ENCODE measurements around the gene MPO. TPM values are rescaled to one million over a fixed set of nuclear protein-coding genes. Genes with fewer than 3 reads are reported as not detected.

The MPO gene
- total RNA-seq, 6 experiments from 2014 or later, result 0.26 to 4.2 (median 1.9) TPM; not detected in 2

- ATAC-seq, result no peak
- TF ChIP-seq, protein P1, sequence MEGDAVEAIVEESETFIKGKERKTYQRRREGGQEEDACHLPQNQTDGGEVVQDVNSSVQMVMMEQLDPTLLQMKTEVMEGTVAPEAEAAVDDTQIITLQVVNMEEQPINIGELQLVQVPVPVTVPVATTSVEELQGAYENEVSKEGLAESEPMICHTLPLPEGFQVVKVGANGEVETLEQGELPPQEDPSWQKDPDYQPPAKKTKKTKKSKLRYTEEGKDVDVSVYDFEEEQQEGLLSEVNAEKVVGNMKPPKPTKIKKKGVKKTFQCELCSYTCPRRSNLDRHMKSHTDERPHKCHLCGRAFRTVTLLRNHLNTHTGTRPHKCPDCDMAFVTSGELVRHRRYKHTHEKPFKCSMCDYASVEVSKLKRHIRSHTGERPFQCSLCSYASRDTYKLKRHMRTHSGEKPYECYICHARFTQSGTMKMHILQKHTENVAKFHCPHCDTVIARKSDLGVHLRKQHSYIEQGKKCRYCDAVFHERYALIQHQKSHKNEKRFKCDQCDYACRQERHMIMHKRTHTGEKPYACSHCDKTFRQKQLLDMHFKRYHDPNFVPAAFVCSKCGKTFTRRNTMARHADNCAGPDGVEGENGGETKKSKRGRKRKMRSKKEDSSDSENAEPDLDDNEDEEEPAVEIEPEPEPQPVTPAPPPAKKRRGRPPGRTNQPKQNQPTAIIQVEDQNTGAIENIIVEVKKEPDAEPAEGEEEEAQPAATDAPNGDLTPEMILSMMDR (IDR thresholded peaks at IDR 0.05), result no peak
- TF ChIP-seq POLR2A (IDR thresholded peaks at IDR 0.05), result no peak
- 77% methylated on average over 3 of the region's 3 CpGs for WGBS (ENCODE audit: insufficient coverage, low coverage, low lambda C conversion rate, missing lambda C conversion rate)
These were observed 46.2 kb downstream of the MPO start for GRCh38 chr17:58234512-58234911.

GRCh38 chr17:58233543-58233942, 47.2 kb downstream of the MPO start:
- Histone ChIP-seq H3K4me1 (no peaks in the 10 kb centered on the region), H3K27me3 (no peaks in the 10 kb centered on the region), H3K27ac (no peak overlapping the region), H3K9me3 (no peaks in the 10 kb centered on the region), H3K4me3 (no peak overlapping the region), H3K36me3 (no peaks in the 10 kb centered on the region)
- intact Hi-C loops (cut with DNase I), result no loop called here
- ATAC-seq (peak; percentile 24 to 69 (median 54)), DNase-seq (no peak)
- 66% methylated on average over 2 of the region's 3 CpGs for WGBS (ENCODE audit: insufficient coverage, low coverage, low lambda C conversion rate, missing lambda C conversion rate)
- TF ChIP-seq, protein P1 (IDR thresholded peaks at IDR 0.05), result no peak
- TF ChIP-seq POLR2A (IDR thresholded peaks at IDR 0.05), result no peak

More at GRCh38 chr17:58234512-58234911, 46.2 kb downstream of the MPO start:
- DNase-seq, result no peak
- no peaks in the 10 kb centered on the region for H3K4me1 ChIP-seq
- H3K9me3 ChIP-seq, result no peaks in the 10 kb centered on the region
- no peaks in the 10 kb centered on the region for H3K36me3 ChIP-seq
- H3K27ac ChIP-seq, result no peak overlapping the region
- H3K4me3 ChIP-seq, result no peak overlapping the region
- intact Hi-C loops (cut with DNase I), result no loop called here
- H3K27me3 ChIP-seq, result no peaks in the 10 kb centered on the region

DNA sequence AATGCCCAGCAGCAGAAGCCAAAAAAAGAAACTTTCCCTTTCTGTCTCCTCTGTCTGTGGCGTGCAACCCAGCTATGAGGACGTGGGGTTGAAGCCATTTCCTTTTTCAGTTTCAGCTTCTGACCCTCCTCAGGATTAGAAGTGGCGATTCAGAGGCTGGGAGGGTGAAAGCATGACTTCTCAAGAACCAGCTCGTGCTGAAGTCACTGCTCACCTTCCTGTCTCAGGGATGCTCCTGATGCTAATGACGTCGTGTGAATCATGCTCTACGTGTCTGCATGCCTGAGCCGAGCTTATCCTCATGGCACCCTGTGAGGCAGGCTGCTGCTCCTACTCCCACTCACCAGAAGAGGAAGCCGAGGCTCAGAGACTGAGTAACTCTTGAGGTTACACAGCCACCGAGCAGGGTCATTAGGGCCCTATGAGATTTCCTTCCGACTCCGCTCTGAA, 48.0 kb downstream of the MPO start:
- ATAC-seq (peak; percentile 47 to 82 (median 69)), DNase-seq (peak in 1 of 3 donors; percentile 27)
- Histone ChIP-seq H3K4me3 (no peak overlapping the region), H3K36me3 (no peaks in the 10 kb centered on the region), H3K4me1 (no peaks in the 10 kb centered on the region), H3K27me3 (no peaks in the 10 kb centered on the region), H3K9me3 (no peaks in the 10 kb centered on the region), H3K27ac (no peak overlapping the region)
- no peak for TF ChIP-seq POLR2A (IDR thresholded peaks at IDR 0.05)
- TF ChIP-seq, protein P1 (IDR thresholded peaks at IDR 0.05), result no peak
- WGBS (ENCODE audit: insufficient coverage, low coverage, low lambda C conversion rate, missing lambda C conversion rate), result 52% methylated on average over 12 of the region's 12 CpGs
- intact Hi-C loops (cut with DNase I), result no loop called here

DNA sequence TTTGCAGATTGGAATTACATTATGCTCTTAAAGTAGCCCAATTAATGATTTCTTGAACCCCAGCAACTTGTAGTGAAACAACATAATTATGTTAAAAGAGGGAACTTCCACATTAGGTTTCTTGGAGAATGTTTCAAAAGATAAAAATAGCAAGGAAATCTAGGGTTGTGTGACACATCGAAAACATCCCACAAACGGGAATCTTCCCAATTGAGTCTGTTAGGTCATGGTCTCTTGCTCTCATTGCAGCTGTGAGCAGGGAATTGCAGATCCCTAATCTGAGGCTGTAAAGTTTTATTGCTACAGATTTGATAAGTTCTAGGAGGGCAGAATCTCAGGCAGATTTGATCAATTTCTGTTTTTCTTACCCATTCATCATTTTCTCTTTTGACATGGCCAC, 49.1 kb downstream of the MPO start:
- no peaks in the 10 kb centered on the region for H3K27me3 ChIP-seq
- WGBS (ENCODE audit: insufficient coverage, low coverage, low lambda C conversion rate, missing lambda C conversion rate), result 36% methylated on average over 2 of the region's 2 CpGs
- no peaks in the 10 kb centered on the region for H3K36me3 ChIP-seq
- intact Hi-C loops (cut with DNase I), result no loop called here
- no peak overlapping the region for H3K27ac ChIP-seq
- DNase-seq (no peak), ATAC-seq (no peak)
- no peaks in the 10 kb centered on the region for H3K4me1 ChIP-seq
- no peak overlapping the region for H3K4me3 ChIP-seq
- H3K9me3 ChIP-seq, result no peaks in the 10 kb centered on the region
- TF ChIP-seq, protein P1 (IDR thresholded peaks at IDR 0.05), result no peak
- TF ChIP-seq POLR2A (IDR thresholded peaks at IDR 0.05), result no peak

DNA sequence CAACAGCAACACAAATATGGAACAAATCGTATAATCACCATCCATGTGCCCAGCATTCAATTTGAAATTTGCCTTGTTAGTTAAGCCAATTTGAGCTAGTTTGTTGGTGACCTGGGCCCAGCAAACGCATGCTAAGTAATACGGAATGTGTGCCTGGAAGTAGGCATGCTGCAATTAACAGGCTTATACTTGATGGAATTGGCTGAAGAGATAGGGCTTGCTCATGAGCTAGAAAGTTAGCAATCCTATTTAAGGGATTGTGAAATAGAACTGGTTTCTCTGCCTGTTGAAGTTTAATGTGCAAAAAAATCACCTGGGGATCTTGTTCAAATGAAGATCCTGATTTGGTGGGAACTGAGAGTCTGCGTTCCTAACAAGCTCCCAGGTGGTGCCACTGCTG, 50.9 kb downstream of the MPO start:
- no peaks in the 10 kb centered on the region for H3K36me3 ChIP-seq
- no peak for ATAC-seq
- no peak for DNase-seq
- 90% methylated on average over 4 of the region's 4 CpGs for WGBS (ENCODE audit: insufficient coverage, low coverage, low lambda C conversion rate, missing lambda C conversion rate)
- H3K27ac ChIP-seq, result no peak overlapping the region
- no peaks in the 10 kb centered on the region for H3K27me3 ChIP-seq
- no peaks in the 10 kb centered on the region for H3K4me1 ChIP-seq
- intact Hi-C loops (cut with DNase I), result no loop called here
- no peak for TF ChIP-seq POLR2A (IDR thresholded peaks at IDR 0.05)
- TF ChIP-seq, protein P1 (IDR thresholded peaks at IDR 0.05), result no peak
- no peaks in the 10 kb centered on the region for H3K9me3 ChIP-seq
- H3K4me3 ChIP-seq, result no peak overlapping the region
